Ureter (tissue), 1 donor: ENCODE data around the gene TMEM132A. TPM values are rescaled to one million over a fixed set of nuclear protein-coding genes. Genes with fewer than 3 reads are reported as not detected.

Source experiments
- DNase-seq: peaks from one replicate; pipeline ENCODE4 v3.0.0-alpha.2; 2020; ENCODE audit warnings: low spot score
- total RNA-seq: library from RNA; stranded (reverse); gene quantifications from one replicate; pipeline ENCODE4 v1.2.4, GENCODE V29; 2023
- donor health status: DM: yes; HTN: yes; CAD: no.

The TMEM132A gene
- total RNA-seq, 1 donor from 2014 or later, result 8.0 TPM

DNA sequence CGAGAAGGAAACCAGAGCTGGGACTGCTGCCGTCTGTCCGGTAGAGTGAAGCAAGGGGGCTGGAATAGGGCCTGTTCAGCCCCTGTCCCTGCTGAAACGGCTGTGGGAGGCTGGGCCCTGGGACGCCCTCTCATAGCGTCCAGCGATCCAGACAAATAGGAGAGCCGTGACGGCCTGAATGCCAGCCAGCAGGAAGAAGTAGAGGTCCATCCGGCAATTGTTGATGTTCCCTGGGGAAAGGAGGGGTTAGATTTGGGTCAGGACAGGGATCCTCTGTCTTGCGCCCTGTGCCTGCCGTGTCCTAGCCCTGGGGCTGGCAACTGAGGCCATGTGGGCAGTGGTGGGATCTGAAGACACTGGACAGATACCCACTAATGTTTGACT lies 12.9 kb downstream of the TMEM132A start:
- DNase-seq, result no peak

DNA sequence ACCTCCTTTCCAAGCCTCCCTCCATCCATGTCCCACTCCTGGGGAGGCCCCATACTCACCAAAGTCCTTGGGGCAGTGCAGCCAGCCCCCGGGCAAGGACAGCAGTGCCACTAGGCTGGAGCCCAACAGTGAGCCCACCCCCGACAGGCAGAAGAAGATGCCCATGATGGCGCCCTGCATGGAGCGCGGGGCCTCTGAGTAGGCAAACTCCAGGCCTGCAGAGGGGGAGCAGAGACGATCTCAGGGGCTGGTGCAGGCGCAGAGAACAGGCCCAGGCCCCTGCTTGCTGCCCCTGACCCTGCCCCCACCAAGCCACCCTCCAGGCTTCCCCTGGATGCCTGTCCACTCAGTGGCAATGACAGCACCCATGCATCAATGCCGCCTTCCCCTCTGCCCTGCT lies 13.6 kb downstream of the TMEM132A start:
- DNase-seq, result no peak

DNA sequence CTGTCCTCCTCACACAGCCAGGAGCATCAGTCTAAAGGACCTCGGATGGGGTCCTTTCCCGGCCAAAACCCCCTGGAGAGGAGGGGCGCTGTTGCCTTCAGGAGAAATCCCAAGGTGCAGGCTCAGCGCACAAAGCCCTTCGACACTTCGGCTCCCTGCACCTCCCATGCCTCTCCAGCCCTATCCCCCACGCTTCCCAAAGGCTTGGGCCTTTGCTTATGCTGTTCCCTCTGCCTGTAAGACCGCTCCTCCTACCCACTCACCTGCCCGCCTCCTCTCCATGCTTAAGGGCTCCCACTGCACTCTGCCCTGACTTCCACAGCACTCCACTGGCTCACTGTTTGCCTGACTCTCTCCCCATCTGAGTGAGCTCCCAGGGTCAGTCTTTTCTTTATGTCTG lies 14.2 kb downstream of the TMEM132A start:
- no peak for DNase-seq

DNA sequence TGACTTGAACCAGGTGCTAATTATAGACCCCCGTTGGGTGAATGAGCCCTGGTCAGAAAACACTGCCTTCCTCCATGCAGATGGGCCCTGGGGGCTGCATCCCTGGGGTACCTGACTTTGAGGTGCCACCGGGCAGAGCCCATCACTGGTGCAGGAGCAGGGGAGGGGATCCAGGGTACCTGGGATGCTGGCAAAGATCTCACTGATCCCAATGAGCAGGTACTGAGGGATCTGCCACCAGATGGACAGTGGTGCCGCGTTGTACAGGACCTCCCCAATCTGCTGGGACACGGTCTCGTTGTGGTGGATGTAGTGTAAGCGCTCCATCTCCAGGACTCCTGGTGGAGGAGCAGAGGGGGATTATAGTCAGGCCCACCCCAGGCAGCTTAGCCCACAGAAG lies 15.0 kb downstream of the TMEM132A start:
- DNase-seq, result no peak

DNA sequence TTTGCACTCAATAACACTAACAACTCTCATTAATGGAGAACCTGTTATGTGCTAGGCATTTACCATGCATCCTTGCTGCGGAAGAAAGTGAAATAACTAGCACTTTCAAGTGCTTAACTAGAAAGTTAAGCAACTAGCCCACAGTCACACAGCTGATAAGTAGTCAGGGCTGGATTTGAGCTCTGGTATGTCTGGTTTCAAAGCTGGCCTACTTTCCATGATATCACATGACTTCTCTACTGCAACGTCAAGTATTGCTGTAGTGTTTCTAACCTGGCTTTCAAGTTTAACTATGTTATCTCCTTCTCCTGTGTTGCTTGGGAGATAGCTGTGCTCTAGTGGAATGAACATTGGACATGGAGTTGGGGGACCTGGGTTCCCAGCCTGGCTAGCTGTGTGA lies 15.6 kb downstream of the TMEM132A start:
- DNase-seq, result no peak

DNA sequence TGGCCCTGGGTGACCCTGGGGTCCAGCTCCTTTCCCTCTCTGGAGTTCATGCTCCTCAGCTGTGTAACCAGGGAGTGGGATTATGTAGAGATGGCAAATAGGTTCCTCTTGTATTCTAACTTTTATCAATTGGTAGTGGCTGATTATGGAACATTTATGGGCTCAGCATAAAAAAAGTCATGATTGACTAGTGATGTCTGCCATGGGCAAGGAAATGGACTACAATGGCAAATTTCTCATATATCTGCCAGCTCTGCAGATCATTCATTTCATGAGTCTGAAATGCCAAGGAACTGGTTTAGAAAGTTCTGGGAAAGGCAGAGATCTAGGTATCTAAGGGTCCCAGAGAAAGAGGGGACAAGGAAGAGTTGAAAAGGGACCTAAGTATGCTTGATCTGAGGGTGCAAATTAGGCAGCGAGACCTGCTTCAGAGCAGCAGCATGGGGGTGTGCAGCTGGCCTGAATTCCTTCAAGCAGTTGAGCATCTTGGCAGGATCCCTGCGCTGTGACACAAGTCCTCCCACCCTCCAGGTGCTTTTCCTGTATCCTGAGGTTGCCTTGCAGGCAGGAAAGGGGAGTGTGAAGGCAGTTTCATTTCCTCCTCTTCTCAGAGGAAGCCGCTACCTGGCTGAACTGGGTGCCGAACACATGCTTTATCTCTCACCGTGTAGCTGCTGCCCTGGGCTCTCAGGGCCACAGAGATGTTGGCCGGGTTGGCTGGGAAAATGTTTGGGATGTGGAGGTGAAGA lies 17.3 kb downstream of the TMEM132A start:
- DNase-seq, result no peak

DNA sequence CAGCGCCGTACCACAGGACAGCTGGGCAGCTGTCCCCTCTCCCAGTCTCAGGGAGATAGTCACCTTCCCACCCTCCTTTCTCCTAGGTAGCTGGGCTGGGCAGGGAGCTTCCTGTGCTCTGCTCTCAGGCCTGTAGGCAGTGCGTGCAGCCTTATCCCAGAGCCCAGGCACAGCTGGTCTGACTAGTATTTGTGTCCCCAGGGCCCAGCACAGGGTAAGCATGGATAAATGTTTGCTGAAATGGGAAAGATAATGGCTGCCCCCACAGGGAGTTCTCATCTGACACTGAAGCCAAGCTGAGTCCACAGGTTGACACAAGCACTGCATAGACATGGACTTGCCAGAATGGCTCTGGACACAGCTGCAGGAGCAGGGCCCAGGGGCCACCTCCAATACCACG lies 18.0 kb downstream of the TMEM132A start:
- DNase-seq, result no peak

DNA sequence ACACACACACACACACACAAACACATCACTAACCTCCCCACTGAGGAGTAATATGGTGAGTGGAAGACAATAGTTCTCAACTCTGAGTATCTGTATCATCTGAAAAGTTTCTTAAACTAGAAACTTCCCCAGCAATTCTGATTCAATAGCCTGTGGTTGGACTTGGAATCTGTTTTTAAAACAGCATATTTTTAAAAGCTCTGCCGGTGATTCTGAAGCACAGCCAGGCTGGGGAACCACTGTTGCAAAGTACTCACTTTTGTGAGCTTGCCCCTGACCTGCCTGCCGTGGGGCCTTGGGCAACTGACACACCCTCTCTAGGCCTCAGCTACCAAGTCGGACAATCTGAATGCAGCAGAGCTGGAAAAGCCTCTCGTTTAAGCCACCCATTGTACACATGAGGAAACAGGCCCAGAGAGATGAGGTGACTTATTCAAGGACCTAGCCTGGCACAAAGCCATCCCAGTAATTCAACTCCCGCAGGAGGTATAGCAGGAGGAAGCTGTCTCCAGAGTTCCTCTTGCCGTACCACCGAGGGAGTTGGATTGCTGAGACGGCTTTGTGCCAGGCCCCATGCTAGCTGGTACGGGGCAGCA lies 18.8 kb downstream of the TMEM132A start:
- DNase-seq, result peak; percentile 79

DNA sequence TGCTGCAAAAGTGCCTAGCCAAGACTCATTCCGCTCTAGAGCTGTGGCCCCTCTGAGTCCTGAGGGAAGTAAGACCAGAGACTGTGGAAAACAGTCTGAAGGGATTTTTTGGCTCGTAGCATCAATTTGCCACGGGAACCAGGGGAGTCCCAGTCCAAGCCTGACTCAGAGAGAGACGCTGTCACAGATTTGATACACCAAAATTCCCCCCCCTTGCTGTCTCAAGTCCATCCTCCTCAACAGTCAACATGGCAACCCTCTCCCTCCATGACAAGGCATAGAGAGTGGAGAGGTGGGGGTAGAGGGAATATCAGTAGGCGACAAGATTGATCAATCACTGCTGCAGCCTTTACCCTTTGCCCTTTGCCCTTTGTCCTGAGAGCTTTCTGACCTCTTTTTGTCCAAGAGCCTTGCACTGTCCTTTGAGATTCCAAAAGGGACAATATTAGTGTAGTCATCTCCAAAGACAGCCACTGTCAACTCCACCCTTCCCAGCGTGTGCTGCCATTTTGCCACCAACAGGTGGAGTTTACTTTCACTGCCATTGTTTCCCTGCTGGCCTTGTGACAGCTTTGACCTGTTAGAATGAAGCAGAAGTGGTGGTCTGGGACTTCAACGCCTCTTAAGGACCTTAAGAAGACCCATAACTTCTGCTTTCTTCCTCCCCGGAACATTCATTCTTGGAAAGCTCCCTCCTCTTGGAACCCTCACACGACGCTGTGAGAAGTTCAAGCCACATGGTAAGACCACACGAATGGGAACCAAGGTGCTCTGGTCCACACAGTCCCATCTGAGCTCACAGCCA lies 20.4 kb downstream of the TMEM132A start:
- no peak for DNase-seq

DNA sequence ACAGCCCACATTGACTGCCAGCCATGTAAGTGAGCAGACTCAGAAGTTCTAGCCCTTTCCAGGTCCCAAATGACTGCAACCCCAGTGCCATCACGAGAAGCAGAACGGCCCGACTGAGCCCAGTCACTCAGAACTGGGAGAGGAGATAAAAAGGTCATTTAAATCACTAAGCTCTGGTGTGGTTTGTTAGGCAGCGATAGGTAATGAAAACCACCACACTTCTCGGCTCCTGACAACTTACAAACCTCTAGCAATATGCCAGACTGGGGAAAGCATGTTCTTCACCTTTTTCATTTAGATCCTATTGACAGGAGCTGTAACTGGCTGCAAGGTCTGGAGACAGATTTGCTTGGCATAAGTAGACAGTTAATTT lies 21.0 kb downstream of the TMEM132A start:
- DNase-seq, result no peak

DNA sequence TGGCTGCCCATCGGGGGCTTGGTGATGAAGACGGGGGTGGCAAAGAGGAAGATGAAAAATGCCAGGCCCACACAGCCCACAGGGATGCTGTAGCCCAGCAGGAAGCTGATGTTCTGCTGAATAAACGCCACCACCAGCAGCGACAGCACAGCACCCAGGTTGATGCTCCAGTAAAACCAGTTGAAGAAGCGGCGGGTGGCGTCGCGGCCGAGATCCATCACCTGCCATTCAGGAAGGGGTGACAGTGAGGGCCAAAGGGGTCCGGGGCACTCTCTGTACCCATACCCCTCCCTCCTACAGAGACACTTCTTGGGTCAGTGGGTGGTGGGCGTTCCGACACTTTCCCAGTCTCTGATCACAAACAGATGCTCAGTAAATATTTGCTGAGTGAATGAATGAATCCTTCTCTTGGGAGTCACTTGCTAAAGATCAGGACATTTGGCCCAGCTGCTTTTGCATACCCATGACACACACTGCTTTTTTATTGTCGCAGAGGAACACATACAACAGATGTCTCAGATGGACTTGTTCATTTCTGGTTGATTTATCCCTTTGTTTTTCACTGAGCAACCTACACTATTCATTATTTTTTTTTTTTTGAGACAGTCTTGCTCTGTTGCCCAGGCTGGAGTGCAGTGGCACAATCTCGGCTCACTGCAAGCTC lies 22.5 kb downstream of the TMEM132A start:
- DNase-seq, result no peak

DNA sequence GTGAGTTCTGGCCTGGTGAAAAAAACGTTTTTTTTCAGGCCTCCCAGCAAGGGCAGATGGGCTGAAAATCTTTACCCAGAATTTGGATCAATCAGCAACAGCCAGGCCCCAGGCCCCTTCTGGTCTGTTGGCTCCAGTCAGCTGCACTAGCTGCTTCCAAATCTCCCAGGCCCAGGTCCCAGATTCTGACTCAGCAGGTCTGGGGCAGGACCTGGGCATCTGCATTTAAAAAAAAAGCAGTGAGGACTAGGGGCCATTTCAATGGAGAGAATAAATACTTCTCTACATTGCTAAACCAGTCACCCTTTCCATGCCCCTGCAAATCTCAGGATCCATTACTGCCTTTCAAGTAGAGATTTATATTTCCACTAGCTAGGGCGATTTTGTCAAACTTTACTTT lies 23.4 kb downstream of the TMEM132A start:
- DNase-seq, result no peak

DNA sequence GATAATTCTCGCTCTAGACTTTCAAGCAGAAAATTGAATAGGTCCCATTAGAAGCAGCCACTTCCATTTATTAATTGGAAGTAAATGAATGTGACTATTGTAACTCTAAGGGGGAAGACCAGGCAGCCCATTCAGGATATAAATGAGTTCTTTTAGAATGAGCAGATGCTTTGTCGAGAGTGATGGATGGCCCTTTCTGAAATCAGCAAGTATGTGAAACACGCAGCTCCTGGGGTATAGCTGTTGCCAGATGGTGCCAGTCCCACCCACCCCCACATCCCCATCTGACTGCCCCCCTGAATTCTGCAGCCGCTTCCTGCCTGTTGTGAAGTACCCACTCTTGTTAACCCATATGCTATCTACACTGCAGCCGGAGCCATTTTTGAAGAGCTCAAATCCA lies 24.0 kb downstream of the TMEM132A start:
- DNase-seq, result no peak

DNA sequence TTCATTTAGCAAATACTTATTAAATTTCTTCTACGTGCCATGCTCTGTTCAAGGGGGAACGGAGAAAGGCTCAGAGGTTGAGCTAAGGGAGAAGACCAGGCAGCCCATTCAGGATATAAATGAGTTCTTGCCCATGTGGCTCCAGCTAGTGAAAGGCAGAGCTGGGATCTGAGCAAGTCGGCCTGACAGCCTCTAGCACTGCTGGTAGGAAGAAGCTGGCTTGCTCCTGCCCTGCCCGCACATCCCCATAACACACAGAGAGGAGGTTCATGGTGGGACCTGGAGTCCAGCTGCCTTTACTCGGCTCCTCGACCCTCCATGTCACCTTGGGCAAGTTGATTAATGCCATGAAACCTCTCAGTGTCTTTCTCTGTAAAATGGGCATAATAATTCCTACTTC lies 25.8 kb downstream of the TMEM132A start:
- no peak for DNase-seq

DNA sequence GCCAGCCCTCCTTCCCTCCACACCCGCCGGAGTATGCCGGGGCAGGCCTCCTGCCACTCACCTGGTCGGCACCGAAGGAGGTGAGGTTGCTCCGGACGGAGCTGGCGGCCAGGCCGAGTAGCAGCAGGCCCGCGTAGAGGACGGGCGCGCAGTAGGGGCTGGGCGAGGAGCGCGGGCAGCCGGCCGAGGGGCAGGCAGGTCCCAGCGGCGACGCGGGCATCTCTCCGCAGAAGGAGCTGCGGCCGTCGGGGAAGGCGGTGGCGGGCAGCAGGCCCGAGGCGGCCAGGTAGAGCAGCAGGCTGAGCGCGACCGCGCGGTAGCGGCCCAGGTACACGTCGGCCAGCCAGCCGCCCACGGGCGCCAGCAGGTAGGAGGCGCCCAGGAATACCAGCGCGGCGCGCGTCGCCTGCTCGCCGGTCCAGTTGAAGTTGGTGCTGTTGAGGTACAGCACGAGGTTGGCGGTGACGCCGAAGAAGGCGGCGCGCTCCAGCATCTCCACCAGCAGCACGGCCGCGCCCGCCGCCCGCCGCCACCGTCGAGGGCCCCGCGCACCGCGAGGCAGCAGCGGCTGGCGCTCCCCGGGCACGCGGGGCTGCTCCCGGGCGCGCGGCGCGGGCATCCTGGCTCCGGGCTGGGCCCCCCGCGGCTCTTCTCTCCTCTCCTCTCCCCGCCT lies 26.8 kb downstream of the TMEM132A start:
- no peak for DNase-seq

DNA sequence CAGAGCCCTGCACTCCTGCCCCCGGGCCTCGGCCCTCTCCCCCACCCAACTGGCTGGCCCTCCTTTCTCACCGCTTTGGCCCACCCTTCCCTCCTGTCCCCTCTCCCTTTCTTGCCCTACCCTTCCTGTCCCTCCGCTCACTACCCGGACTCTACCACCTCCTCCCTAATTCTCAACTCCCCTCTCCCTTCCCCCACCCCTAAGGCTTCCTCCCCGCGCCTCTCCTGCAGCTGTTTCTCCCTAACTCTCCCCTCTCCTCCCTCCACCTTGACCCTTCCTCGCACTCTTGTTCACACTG lies 27.3 kb downstream of the TMEM132A start:
- DNase-seq, result no peak

DNA sequence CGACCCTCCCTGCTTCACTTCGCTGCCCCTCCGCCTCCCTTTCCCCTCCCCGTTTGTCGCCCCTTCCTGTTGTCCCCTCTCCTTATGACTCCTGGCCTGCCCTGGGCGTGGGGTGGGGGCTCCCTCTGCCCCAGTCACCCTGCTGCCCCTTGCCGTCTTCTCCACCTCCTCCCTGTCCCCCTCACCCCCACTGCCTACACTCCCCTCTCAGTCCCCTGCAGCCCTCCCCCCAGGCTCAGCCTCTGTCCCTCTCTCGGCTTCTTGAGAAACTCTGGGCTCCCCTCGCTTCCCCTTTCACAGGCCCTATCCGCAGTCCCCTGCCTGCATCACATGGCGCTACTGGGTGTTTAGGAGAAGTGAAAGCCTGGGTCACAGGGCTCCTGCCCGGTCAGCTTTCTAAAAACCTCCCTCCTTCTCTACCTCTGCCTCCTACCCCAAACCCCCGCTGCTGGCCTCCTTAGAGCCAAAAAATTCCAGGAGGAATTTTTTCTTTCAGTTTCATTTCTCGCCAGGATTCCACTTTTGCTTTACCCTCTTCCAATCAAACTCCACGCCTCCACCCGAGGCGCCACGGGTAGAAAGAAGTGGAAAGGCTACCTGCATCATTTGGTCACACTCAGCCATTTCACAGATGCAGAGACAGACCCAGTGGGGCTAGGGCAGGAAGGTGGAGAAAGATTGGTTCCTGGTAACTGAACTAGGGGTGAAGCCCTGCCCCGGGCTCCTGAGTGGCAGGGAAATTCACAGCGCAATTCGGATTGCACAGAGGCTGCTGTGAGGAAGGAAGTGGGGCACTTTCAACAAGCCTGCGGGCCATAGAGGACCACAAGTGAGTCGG lies 27.9 kb downstream of the TMEM132A start, which contains the start of gene SLC15A3:
SLC15A3 (minus strand) TSS at position 273 of the 838 bp plus-strand sequence. CDS start 625 bp downstream, outside the sequence.
- peak; percentile 67 for DNase-seq

DNA sequence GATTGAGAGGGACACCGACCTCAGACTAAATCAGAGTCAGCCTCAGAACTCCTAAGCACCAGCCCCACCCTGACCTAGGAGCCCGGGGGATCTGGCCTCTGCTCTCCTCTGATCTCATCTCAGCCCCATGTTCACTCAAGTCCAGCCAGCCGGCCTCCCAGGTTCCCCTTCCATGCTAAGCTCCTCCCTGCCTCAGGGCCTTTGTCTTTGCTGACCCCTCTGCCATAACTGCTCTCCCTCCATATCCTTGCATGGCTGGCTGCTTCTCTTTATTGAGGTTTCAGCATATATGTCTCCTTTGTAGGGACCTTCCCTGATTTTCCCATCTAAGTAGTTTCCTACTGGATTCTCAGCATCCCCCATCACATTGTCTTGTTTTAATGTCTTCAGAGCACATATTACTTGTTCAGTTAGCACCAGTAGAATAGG lies 28.5 kb downstream of the TMEM132A start:
- no peak for DNase-seq

DNA sequence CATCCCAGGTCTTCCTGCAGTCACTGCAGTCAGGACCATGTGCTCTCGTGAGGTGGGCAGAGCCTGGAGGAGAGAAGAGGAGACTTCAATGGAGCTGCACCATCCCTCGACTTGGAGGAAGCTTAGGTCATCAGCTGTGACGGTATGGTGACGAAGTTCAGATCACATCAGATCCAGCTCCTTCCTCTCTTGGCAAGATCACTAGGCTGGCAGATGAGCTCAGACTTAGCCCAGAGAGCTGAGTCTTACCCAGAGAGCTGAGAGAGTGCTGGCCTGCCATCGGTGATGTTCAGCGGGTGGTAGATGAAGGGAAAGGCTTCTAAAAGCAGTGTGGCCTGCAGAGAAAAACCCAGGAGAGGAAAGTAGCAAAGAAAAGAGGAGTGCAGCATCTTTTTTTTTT lies 29.5 kb downstream of the TMEM132A start:
- no peak for DNase-seq

DNA sequence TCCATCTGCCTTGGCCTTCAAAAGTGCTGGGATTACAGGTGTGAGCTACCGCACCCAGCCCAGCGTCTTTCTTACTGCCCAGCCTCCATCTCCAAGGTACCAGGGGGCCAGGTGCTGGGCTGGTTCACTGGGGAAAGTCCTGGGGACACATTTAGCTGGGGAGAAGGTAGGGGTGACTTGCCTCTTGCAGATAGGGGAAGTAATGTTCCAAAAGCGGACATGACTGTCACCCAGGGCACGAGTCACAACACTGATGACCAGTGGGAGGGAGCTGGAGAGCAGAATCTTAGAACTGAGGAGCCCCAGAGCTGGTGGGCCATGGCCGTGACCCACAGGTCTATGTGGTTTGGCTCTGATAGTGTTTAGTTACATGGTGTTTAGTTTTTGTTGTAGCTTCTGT lies 30.2 kb downstream of the TMEM132A start:
- no peak for DNase-seq

DNA sequence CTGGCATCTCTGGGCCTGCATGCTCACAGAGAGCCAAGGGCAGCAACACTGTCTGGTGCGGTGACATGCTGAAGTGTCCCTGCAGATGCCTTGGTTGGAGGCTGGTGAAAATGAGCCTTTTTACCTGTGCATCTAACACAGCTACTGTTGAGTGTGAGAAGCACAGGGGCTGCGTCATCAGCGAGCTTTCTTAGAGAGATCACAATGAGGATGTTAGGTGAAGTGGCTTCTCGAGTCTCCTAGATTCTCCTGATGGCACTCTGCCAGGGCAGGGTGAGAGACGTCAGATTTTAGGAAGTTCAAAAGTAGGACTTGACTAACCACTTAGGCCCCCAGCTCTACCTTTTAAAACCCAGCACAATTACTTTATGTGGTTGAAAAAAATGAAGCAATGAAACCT lies 31.3 kb downstream of the TMEM132A start:
- no peak for DNase-seq
